Putamen (tissue), 1 donor: ENCODE results near the gene PCID2.
"Not testable (repeated sequence)": the region's sequence is repeated elsewhere in the genome, so short reads cannot be mapped to it uniquely, and the experiment has no call there.

ENCODE experiments used
- DNase-seq: peaks from one replicate; pipeline ENCODE4 v3.0.0-alpha.2; 2016; ENCODE audit warnings: low spot score

Gene PCID2

GRCh38 chr13:113164492-113164891, 44.0 kb downstream of the PCID2 start:
- no peak for DNase-seq

- peak; percentile 20 for DNase-seq
Measured at GRCh38 chr13:113162783-113163685, 45.4 kb downstream of the PCID2 start.

- not testable (repeated sequence) for DNase-seq
Measured at GRCh38 chr13:113161975-113162374, 46.5 kb downstream of the PCID2 start.

GRCh38 chr13:113161433-113161832, 47.0 kb downstream of the PCID2 start:
- no peak for DNase-seq

GRCh38 chr13:113160983-113161382, 47.5 kb downstream of the PCID2 start:
- no peak for DNase-seq

GRCh38 chr13:113159701-113160100, 48.8 kb downstream of the PCID2 start:
- no peak for DNase-seq

GRCh38 chr13:113158946-113159345, 49.5 kb downstream of the PCID2 start:
- no peak for DNase-seq

- DNase-seq, result no peak
Measured at GRCh38 chr13:113157929-113158747, 50.3 kb downstream of the PCID2 start, which contains the start of gene PROZ. TSS of gene PROZ (plus strand) at chr13:113158648. CDS start at chr13:113158661, 13 bp downstream.

GRCh38 chr13:113157206-113157928, 51.1 kb downstream of the PCID2 start:
- no peak for DNase-seq

- DNase-seq, result no peak
Measured at GRCh38 chr13:113155982-113156655, 52.4 kb downstream of the PCID2 start.

GRCh38 chr13:113155201-113155600, 53.3 kb downstream of the PCID2 start:
- no peak for DNase-seq

- peak; percentile 79 for DNase-seq
Measured at GRCh38 chr13:113153810-113154748, 54.4 kb downstream of the PCID2 start.

- DNase-seq, result peak; percentile 40
Measured at GRCh38 chr13:113152984-113153809, 55.3 kb downstream of the PCID2 start.

GRCh38 chr13:113152691-113152983, 55.8 kb downstream of the PCID2 start:
- DNase-seq, result no peak

- no peak for DNase-seq
Measured at GRCh38 chr13:113151745-113152690, 56.5 kb downstream of the PCID2 start.

- DNase-seq, result no peak
Measured at GRCh38 chr13:113150550-113151365, 57.7 kb downstream of the PCID2 start.

GRCh38 chr13:113149711-113150549, 58.5 kb downstream of the PCID2 start:
- no peak for DNase-seq
